G401.6 (cell line): Measurements from ENCODE around the gene DOC2A.
A peak's percentile ranks its signal among the peaks of the same experiment; 100 is the strongest.
"Not testable (repeated sequence)": the region's sequence is repeated elsewhere in the genome, so short reads cannot be mapped to it uniquely, and the experiment has no call there.

Source experiments
- FAIRE-seq: peaks from 2 replicates; lab custom pipeline; 2012; peaks lifted over from hg19 to GRCh38; lab: Jason Lieb, UNC

DOC2A gene

GRCh38 chr16:30010844-30011713 lies at the start of gene DOC2A:
Gene DOC2A, minus strand, starts transcription at chr16:30011027. Its CDS starts 805 bp downstream, at chr16:30010222.
- FAIRE-seq, result no peak

GRCh38 chr16:30060346-30060745 lies 49.5 kb upstream of the DOC2A start:
- no peak for FAIRE-seq

- no peak for FAIRE-seq
Observed at GRCh38 chr16:30054959-30055553, 44.2 kb upstream of the DOC2A start.

- no peak for FAIRE-seq
Observed at GRCh38 chr16:30054451-30054850, 43.6 kb upstream of the DOC2A start.

GRCh38 chr16:30053376-30054015 lies 42.7 kb upstream of the DOC2A start:
- no peak for FAIRE-seq

GRCh38 chr16:30052671-30053372 lies 42.0 kb upstream of the DOC2A start:
- peak; percentile 70 for FAIRE-seq

- no peak for FAIRE-seq
Observed at GRCh38 chr16:30051518-30051917, 40.7 kb upstream of the DOC2A start.

- no peak for FAIRE-seq
Observed at GRCh38 chr16:30049871-30050270, 39.0 kb upstream of the DOC2A start.

GRCh38 chr16:30046588-30046987 lies 35.8 kb upstream of the DOC2A start:
- FAIRE-seq, result no peak

- no peak for FAIRE-seq
Observed at GRCh38 chr16:30046178-30046577, 35.4 kb upstream of the DOC2A start.

- FAIRE-seq, result peak; percentile 90
Observed at GRCh38 chr16:30041841-30042240, 31.0 kb upstream of the DOC2A start.

- not testable (repeated sequence) for FAIRE-seq
Observed at GRCh38 chr16:30040690-30041089, 29.9 kb upstream of the DOC2A start.

GRCh38 chr16:30040221-30040620 lies 29.4 kb upstream of the DOC2A start:
- no peak for FAIRE-seq

- FAIRE-seq, result no peak
Observed at GRCh38 chr16:30033270-30033669, 22.4 kb upstream of the DOC2A start.

- FAIRE-seq, result peak; percentile 79
Observed at GRCh38 chr16:30032083-30032819, 21.4 kb upstream of the DOC2A start.

GRCh38 chr16:30031477-30031918 lies 20.7 kb upstream of the DOC2A start:
- FAIRE-seq, result no peak

- no peak for FAIRE-seq
Observed at GRCh38 chr16:30030841-30031413, 20.1 kb upstream of the DOC2A start, which contains the start of gene TLCD3B. Gene TLCD3B, minus strand, starts transcription at chr16:30031271. Its CDS starts 744 bp downstream, at chr16:30030527.

- no peak for FAIRE-seq
Observed at GRCh38 chr16:30030011-30030685, 19.3 kb upstream of the DOC2A start.

GRCh38 chr16:30028438-30029076 lies 17.7 kb upstream of the DOC2A start:
- FAIRE-seq, result no peak
